WTC11 (cell line): Measurements from ENCODE around the gene CDV3. TPM values are rescaled to one million over a fixed set of nuclear protein-coding genes. Genes with fewer than 3 reads are reported as not detected.

ENCODE experiments used
- ATAC-seq: fragments of 200-7000 bp; cut with Tn5 transposase; 2 replicates; pipeline ENCODE4 v1.10.0; 2021; ENCODE audit warnings: mild to moderate bottlenecking, moderate library complexity
- CTCF ChIA-PET: fragments of 300-600 bp; sonication (Branson Sonifier 250); formaldehyde crosslinking; loops from one replicate; lab custom pipeline; 2021; ENCODE audit warnings: antibody characterized with exemption; lab: Charles Lee
- POLR2A ChIA-PET: fragments of 350-600 bp; sonication (Branson Sonifier 250); formaldehyde crosslinking; loops from one replicate; lab custom pipeline; 2021; ENCODE audit warnings: antibody characterized with exemption; lab: Charles Lee
- DNase-seq: peaks from one replicate; pipeline ENCODE4 v3.0.0; 2021; ENCODE audit warnings: low spot score
- H3K27ac Mint-ChIP-seq: 2 replicates; pipeline ENCODE4 v1.8.0; 2021; ENCODE audit warnings: mixed read lengths
- H3K27me3 Mint-ChIP-seq: 2 replicates; pipeline ENCODE4 v1.8.0; 2021; ENCODE audit warnings: low read depth, mild to moderate bottlenecking, moderate library complexity, mixed read lengths
- H3K36me3 Mint-ChIP-seq: 2 replicates; pipeline ENCODE4 v1.8.0; 2021; ENCODE audit warnings: mixed read lengths
- H3K4me1 Mint-ChIP-seq: 2 replicates; pipeline ENCODE4 v1.8.0; 2022; ENCODE audit warnings: mixed read lengths
- H3K4me3 Mint-ChIP-seq: 2 replicates; pipeline ENCODE4 v1.8.0; 2021; ENCODE audit warnings: mild to moderate bottlenecking, moderate library complexity, mixed read lengths
- H3K9me3 Mint-ChIP-seq: 2 replicates; pipeline ENCODE4 v1.8.0; 2021; ENCODE audit warnings: mixed read lengths
- CREM ChIP-seq: sonication (generic); formaldehyde crosslinking; IDR thresholded peaks from 2 replicates; pipeline ENCODE4 v1.8.1; 2022; ENCODE audit warnings: mild to moderate bottlenecking, missing genetic modification reagents, moderate library complexity
- ETV6 ChIP-seq: sonication (generic); formaldehyde crosslinking; IDR thresholded peaks from 2 replicates; pipeline ENCODE4 v1.8.1; 2022; ENCODE audit warnings: mild to moderate bottlenecking, missing genetic modification reagents
- IRF2 ChIP-seq: sonication (generic); formaldehyde crosslinking; IDR thresholded peaks from 2 replicates; pipeline ENCODE4 v1.8.0; 2022; ENCODE audit warnings: low read depth, missing genetic modification reagents, borderline replicate concordance
- JAZF1 ChIP-seq: fragments of 250-450 bp; sonication (Bioruptor Pico); IDR thresholded peaks from 2 replicates; pipeline ENCODE4 v1.9.0; 2021; ENCODE audit warnings: moderate library complexity, mild to moderate bottlenecking, inconsistent platforms
- NR2C2 ChIP-seq: sonication (generic); formaldehyde crosslinking; IDR thresholded peaks from 2 replicates; pipeline ENCODE4 v1.8.0; 2022; ENCODE audit warnings: mild to moderate bottlenecking, missing genetic modification reagents
- OVOL2 ChIP-seq: fragments of 250-450 bp; sonication (Bioruptor Pico); IDR thresholded peaks from 2 replicates; pipeline ENCODE4 v1.9.0; 2021; ENCODE audit warnings: mild to moderate bottlenecking, borderline replicate concordance
- RORB ChIP-seq: fragments of 250-450 bp; sonication (Bioruptor Pico); IDR thresholded peaks from 2 replicates; pipeline ENCODE4 v1.9.0; 2021; ENCODE audit warnings: mild to moderate bottlenecking
- SP1 ChIP-seq: sonication (generic); formaldehyde crosslinking; conservative IDR thresholded peaks from 2 replicates; pipeline ENCODE4 v1.8.1; 2022; ENCODE audit warnings: missing genetic modification reagents
- TCF7 ChIP-seq: sonication (generic); formaldehyde crosslinking; IDR thresholded peaks from 2 replicates; pipeline ENCODE4 v1.8.0; 2022; ENCODE audit warnings: mild to moderate bottlenecking, low read depth, missing genetic modification reagents, moderate library complexity
- TP53 ChIP-seq: sonication (generic); formaldehyde crosslinking; IDR thresholded peaks from 2 replicates; pipeline ENCODE4 v1.8.1; 2023; ENCODE audit warnings: mild to moderate bottlenecking, missing genetic modification reagents
- ZNF121 ChIP-seq: sonication (generic); formaldehyde crosslinking; IDR thresholded peaks from 2 replicates; pipeline ENCODE4 v1.8.0; 2023; ENCODE audit warnings: missing genetic modification reagents
- ZNF263 ChIP-seq: sonication (generic); formaldehyde crosslinking; IDR thresholded peaks from 2 replicates; pipeline ENCODE4 v1.8.1; 2022; ENCODE audit warnings: low read depth, mild to moderate bottlenecking, moderate library complexity, missing genetic modification reagents
- total RNA-seq: library from RNA; stranded (reverse); gene quantifications from 3 replicates; pipeline ENCODE4 v1.2.3, GENCODE V29; 2021
- TF ChIP-seq, protein P1 (sequence below): sonication (generic); formaldehyde crosslinking; IDR thresholded peaks from 2 replicates; pipeline ENCODE4 v1.8.0; 2023; ENCODE audit warnings: missing genetic modification reagents
- TF ChIP-seq, protein P2 (sequence below): sonication (generic); formaldehyde crosslinking; IDR thresholded peaks from 2 replicates; pipeline ENCODE4 v1.8.0; 2023; ENCODE audit warnings: missing genetic modification reagents, mild to moderate bottlenecking, borderline replicate concordance
- TF ChIP-seq, protein P3 (sequence below): sonication (generic); formaldehyde crosslinking; IDR thresholded peaks from 2 replicates; pipeline ENCODE4 v1.8.1; 2022; ENCODE audit warnings: missing genetic modification reagents, borderline replicate concordance
- TF ChIP-seq, protein P4 (sequence below): fragments of 200-600 bp; IDR thresholded peaks from 2 replicates; pipeline ENCODE4 v1.8.0; 2022; ENCODE audit warnings: antibody characterized with exemption
- TF ChIP-seq, protein P5 (sequence below): fragments of 250-450 bp; sonication (Bioruptor Pico); IDR thresholded peaks from 2 replicates; pipeline ENCODE4 v1.9.0; 2021; ENCODE audit warnings: mild to moderate bottlenecking
- TF ChIP-seq, protein P6 (sequence below): sonication (generic); formaldehyde crosslinking; IDR thresholded peaks from 2 replicates; pipeline ENCODE4 v1.8.0; 2023; ENCODE audit warnings: mild to moderate bottlenecking, missing genetic modification reagents

CDV3 gene
- total RNA-seq, 1 experiment from 2014 or later, result 162 TPM

DNA sequence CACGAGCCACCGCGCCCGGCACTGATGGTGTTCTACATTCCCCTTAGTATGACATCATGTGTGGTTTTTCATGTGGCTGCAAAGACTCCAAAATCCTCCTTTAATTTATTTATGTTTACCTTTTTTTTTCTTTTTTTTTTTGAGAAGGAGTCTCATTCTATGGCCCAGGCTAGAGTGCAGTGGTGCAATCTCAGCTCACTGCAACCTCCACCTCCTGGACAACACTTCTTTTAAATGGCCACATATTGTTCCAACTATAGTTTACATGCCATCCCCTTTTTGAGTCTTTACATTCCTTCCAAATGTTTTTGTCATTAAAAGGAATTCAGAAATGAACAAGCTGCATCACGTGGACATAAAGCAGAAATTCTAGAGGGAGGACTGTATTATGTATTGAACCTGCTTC is 10.3 kb upstream of the CDV3 start:
- POLR2A ChIA-PET, result interaction anchor here (0.9 to 1.0 kb wide), 2 partner anchors 9 to 10 kb away, joined by 3 read pairs; partner anchors contain the start of gene CDV3
- Mint-ChIP-seq H3K36me3 (no peaks in the 10 kb centered on the region), H3K9me3 (no peaks in the 10 kb centered on the region), H3K4me3 (no peak overlapping the region), H3K27ac (no peak overlapping the region), H3K27me3 (no peaks in the 10 kb centered on the region), H3K4me1 (no peaks in the 10 kb centered on the region)
- CTCF ChIA-PET, result interaction anchor here (1.1 kb wide), 1 partner anchor 15 kb away, joined by 3 read pairs; no protein-coding TSS in a partner anchor
- DNase-seq (no peak), ATAC-seq (no peak)
- TF ChIP-seq OVOL2 (CRISPR knock-in tag) (no peak), JAZF1 (CRISPR knock-in tag) (no peak)
- TF ChIP-seq, protein P1, sequence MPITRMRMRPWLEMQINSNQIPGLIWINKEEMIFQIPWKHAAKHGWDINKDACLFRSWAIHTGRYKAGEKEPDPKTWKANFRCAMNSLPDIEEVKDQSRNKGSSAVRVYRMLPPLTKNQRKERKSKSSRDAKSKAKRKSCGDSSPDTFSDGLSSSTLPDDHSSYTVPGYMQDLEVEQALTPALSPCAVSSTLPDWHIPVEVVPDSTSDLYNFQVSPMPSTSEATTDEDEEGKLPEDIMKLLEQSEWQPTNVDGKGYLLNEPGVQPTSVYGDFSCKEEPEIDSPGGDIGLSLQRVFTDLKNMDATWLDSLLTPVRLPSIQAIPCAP (CRISPR knock-in tag), result no peak

DNA sequence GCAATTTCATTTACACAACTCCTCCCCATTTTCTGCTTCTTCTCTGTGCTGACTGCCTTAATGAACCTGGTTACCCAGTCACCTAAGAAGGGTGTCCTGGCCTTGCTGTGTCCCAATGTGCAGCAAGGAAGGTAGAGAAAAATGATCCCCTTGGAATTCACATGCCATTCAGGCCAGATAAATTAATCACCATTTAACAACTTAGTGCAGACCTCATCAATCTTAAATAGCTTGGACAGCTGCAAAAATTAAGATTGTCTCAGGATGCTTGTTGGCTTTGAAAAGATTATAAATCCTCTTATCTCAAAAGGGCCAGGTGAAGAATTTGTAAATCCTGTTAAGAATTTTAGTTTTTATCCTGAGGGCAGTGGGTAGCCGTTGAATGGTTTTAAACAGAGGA is 9.7 kb upstream of the CDV3 start:
- Mint-ChIP-seq H3K4me1 (no peaks in the 10 kb centered on the region), H3K9me3 (no peaks in the 10 kb centered on the region), H3K4me3 (no peak overlapping the region), H3K27ac (no peak overlapping the region), H3K36me3 (no peaks in the 10 kb centered on the region), H3K27me3 (no peaks in the 10 kb centered on the region)
- CTCF ChIA-PET, result interaction anchor here (1.1 kb wide), 1 partner anchor 15 kb away, joined by 3 read pairs; no protein-coding TSS in a partner anchor
- TF ChIP-seq IRF2 (CRISPR knock-in tag), result no peak
- no peak for TF ChIP-seq ETV6 (CRISPR knock-in tag)
- TF ChIP-seq, protein P2, sequence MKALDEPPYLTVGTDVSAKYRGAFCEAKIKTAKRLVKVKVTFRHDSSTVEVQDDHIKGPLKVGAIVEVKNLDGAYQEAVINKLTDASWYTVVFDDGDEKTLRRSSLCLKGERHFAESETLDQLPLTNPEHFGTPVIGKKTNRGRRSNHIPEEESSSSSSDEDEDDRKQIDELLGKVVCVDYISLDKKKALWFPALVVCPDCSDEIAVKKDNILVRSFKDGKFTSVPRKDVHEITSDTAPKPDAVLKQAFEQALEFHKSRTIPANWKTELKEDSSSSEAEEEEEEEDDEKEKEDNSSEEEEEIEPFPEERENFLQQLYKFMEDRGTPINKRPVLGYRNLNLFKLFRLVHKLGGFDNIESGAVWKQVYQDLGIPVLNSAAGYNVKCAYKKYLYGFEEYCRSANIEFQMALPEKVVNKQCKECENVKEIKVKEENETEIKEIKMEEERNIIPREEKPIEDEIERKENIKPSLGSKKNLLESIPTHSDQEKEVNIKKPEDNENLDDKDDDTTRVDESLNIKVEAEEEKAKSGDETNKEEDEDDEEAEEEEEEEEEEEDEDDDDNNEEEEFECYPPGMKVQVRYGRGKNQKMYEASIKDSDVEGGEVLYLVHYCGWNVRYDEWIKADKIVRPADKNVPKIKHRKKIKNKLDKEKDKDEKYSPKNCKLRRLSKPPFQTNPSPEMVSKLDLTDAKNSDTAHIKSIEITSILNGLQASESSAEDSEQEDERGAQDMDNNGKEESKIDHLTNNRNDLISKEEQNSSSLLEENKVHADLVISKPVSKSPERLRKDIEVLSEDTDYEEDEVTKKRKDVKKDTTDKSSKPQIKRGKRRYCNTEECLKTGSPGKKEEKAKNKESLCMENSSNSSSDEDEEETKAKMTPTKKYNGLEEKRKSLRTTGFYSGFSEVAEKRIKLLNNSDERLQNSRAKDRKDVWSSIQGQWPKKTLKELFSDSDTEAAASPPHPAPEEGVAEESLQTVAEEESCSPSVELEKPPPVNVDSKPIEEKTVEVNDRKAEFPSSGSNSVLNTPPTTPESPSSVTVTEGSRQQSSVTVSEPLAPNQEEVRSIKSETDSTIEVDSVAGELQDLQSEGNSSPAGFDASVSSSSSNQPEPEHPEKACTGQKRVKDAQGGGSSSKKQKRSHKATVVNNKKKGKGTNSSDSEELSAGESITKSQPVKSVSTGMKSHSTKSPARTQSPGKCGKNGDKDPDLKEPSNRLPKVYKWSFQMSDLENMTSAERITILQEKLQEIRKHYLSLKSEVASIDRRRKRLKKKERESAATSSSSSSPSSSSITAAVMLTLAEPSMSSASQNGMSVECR (CRISPR knock-in tag), result no peak
- TF ChIP-seq, protein P3, sequence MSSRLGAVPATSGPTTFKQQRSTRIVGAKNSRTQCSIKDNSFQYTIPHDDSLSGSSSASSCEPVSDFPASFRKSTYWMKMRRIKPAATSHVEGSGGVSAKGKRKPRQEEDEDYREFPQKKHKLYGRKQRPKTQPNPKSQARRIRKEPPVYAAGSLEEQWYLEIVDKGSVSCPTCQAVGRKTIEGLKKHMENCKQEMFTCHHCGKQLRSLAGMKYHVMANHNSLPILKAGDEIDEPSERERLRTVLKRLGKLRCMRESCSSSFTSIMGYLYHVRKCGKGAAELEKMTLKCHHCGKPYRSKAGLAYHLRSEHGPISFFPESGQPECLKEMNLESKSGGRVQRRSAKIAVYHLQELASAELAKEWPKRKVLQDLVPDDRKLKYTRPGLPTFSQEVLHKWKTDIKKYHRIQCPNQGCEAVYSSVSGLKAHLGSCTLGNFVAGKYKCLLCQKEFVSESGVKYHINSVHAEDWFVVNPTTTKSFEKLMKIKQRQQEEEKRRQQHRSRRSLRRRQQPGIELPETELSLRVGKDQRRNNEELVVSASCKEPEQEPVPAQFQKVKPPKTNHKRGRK (CRISPR knock-in tag), result no peak
- DNase-seq (no peak), ATAC-seq (no peak)
- POLR2A ChIA-PET, result interaction anchor here (1.0 kb wide), 1 partner anchor 8 kb away, joined by 3 read pairs; no protein-coding TSS in a partner anchor

DNA sequence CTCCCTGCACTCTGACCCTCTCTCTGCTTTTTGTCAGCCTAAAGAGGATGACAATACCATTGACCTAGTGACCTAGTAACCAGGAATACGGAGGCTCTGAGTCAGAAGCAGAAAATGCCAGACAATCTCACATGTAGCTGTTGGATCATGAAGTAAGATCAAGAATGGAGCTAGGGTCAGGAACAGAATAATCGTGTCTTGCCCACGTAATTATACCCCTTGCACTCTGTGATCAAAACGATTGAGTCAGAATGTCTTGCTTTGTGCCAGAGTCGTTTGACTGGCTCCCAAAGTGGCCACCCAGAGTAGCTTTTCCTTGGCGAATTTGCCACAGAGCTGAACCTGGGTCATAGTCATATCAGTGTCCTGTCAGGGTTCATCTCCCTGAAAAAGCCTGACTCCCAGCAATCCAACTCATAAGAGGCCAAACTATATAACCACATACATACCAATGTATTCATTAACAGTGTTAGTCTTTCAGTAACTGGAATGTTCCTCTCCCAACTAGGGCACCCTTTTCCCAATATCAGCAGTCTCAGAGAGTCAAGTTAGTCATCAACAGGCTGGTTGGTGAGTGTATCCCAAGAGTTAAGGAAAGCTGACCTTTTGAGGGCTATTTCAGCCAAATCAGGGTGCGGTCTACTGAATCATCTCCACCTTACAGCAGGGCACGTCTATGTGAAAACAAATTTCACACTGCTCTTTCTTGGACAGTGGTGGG is 5.0 kb upstream of the CDV3 start:
- no peaks in the 10 kb centered on the region for H3K36me3 Mint-ChIP-seq
- H3K27ac Mint-ChIP-seq, result no peak overlapping the region
- no peak overlapping the region for H3K4me3 Mint-ChIP-seq
- ATAC-seq (no peak), DNase-seq (no peak)
- H3K27me3 Mint-ChIP-seq, result no peaks in the 10 kb centered on the region
- no peaks in the 10 kb centered on the region for H3K9me3 Mint-ChIP-seq
- TF ChIP-seq TCF7 (no peak), ETV6 (CRISPR knock-in tag) (no peak), SP1 (CRISPR knock-in tag) (no peak), TP53 (CRISPR knock-in tag) (no peak), ZNF121 (CRISPR knock-in tag) (no peak), RORB (CRISPR knock-in tag) (no peak), NR2C2 (CRISPR knock-in tag) (no peak), CREM (CRISPR knock-in tag) (no peak), ZNF263 (CRISPR knock-in tag) (no peak)
- TF ChIP-seq, protein P4, sequence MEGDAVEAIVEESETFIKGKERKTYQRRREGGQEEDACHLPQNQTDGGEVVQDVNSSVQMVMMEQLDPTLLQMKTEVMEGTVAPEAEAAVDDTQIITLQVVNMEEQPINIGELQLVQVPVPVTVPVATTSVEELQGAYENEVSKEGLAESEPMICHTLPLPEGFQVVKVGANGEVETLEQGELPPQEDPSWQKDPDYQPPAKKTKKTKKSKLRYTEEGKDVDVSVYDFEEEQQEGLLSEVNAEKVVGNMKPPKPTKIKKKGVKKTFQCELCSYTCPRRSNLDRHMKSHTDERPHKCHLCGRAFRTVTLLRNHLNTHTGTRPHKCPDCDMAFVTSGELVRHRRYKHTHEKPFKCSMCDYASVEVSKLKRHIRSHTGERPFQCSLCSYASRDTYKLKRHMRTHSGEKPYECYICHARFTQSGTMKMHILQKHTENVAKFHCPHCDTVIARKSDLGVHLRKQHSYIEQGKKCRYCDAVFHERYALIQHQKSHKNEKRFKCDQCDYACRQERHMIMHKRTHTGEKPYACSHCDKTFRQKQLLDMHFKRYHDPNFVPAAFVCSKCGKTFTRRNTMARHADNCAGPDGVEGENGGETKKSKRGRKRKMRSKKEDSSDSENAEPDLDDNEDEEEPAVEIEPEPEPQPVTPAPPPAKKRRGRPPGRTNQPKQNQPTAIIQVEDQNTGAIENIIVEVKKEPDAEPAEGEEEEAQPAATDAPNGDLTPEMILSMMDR, result no peak
- TF ChIP-seq, protein P5, sequence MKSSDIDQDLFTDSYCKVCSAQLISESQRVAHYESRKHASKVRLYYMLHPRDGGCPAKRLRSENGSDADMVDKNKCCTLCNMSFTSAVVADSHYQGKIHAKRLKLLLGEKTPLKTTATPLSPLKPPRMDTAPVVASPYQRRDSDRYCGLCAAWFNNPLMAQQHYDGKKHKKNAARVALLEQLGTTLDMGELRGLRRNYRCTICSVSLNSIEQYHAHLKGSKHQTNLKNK, result no peak
- TF ChIP-seq, protein P6, sequence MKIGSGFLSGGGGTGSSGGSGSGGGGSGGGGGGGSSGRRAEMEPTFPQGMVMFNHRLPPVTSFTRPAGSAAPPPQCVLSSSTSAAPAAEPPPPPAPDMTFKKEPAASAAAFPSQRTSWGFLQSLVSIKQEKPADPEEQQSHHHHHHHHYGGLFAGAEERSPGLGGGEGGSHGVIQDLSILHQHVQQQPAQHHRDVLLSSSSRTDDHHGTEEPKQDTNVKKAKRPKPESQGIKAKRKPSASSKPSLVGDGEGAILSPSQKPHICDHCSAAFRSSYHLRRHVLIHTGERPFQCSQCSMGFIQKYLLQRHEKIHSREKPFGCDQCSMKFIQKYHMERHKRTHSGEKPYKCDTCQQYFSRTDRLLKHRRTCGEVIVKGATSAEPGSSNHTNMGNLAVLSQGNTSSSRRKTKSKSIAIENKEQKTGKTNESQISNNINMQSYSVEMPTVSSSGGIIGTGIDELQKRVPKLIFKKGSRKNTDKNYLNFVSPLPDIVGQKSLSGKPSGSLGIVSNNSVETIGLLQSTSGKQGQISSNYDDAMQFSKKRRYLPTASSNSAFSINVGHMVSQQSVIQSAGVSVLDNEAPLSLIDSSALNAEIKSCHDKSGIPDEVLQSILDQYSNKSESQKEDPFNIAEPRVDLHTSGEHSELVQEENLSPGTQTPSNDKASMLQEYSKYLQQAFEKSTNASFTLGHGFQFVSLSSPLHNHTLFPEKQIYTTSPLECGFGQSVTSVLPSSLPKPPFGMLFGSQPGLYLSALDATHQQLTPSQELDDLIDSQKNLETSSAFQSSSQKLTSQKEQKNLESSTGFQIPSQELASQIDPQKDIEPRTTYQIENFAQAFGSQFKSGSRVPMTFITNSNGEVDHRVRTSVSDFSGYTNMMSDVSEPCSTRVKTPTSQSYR (CRISPR knock-in tag), result no peak
- CTCF ChIA-PET, result no interaction called here
- POLR2A ChIA-PET, result no interaction called here
- H3K4me1 Mint-ChIP-seq, result peaks cover 11% of the 10 kb centered on the region
